ENCODE results near the gene BLOC1S4.

GRCh38 chr4:6716018-6716911, at the start of gene BLOC1S4:
- TF ChIP-seq, protein P1, sequence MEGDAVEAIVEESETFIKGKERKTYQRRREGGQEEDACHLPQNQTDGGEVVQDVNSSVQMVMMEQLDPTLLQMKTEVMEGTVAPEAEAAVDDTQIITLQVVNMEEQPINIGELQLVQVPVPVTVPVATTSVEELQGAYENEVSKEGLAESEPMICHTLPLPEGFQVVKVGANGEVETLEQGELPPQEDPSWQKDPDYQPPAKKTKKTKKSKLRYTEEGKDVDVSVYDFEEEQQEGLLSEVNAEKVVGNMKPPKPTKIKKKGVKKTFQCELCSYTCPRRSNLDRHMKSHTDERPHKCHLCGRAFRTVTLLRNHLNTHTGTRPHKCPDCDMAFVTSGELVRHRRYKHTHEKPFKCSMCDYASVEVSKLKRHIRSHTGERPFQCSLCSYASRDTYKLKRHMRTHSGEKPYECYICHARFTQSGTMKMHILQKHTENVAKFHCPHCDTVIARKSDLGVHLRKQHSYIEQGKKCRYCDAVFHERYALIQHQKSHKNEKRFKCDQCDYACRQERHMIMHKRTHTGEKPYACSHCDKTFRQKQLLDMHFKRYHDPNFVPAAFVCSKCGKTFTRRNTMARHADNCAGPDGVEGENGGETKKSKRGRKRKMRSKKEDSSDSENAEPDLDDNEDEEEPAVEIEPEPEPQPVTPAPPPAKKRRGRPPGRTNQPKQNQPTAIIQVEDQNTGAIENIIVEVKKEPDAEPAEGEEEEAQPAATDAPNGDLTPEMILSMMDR (IDR thresholded peaks at IDR 0.05), result no peak
- TF ChIP-seq POLR2AphosphoS5 (IDR thresholded peaks at IDR 0.05; ENCODE audit: low read depth, low read length) (peak; percentile 70), TCF7L2 (IDR thresholded peaks at IDR 0.05; ENCODE audit: low read depth, low read length) (no peak)

Data from Panc1 (cell line).